Measurements from ENCODE around the gene SLC25A45.

- no peak for TF ChIP-seq CTCF (conservative IDR thresholded peaks at IDR 0.05; ENCODE audit: low read depth, low read length)
- TF ChIP-seq MAFK (IDR thresholded peaks at IDR 0.05; ENCODE audit: low read depth, low read length): no peak
- TF ChIP-seq POLR2A (IDR thresholded peaks at IDR 0.05; ENCODE audit: low read depth, low read length): no peak
- TF ChIP-seq RFX5 (IDR thresholded peaks at IDR 0.05; ENCODE audit: low read depth, low read length): no peak
These were observed 26.0 kb downstream of the SLC25A45 start for GRCh38 chr11:65356394-65356972.
